Uterus (tissue), 4 donors: ENCODE measurements around the gene CTSO. TPM values are rescaled to one million over a fixed set of nuclear protein-coding genes. Genes with fewer than 3 reads are reported as not detected.

Source experiments
- DNase-seq, 2 donors: peaks; one replicate each; pipeline ENCODE4 v3.0.0-alpha.2; 2019 to 2020
- H3K27ac ChIP-seq, 2 donors: fragments of 200-600 bp; sonication (generic); 1 replicate in 1 of 2; 2 replicates in 1 of 2; pipeline ENCODE4 v1.5.1; 2016 to 2018
- H3K27me3 ChIP-seq, 2 donors: fragments of 200-600 bp; sonication (generic); one replicate each; pipeline ENCODE4 v1.5.1; 2018 to 2019; ENCODE audit warnings: control low read depth in 1 of 2
- H3K36me3 ChIP-seq, 2 donors: fragments of 200-600 bp; sonication (generic); one replicate each; pipeline ENCODE4 v1.5.1; 2019; ENCODE audit warnings: control low read depth in 1 of 2
- H3K4me1 ChIP-seq, 2 donors: fragments of 200-600 bp; sonication (generic); one replicate each; pipeline ENCODE4 v1.5.1; 2018 to 2019; ENCODE audit warnings: control low read depth in 1 of 2
- H3K4me3 ChIP-seq, 2 donors: fragments of 200-600 bp; sonication (generic); 1 replicate in 1 of 2; 2 replicates in 1 of 2; pipeline ENCODE4 v1.5.1; 2018 to 2019; ENCODE audit warnings: mild to moderate bottlenecking in 1 of 2
- H3K9me3 ChIP-seq, 2 donors: fragments of 200-600 bp; sonication (generic); one replicate each; pipeline ENCODE4 v1.5.1; 2019; ENCODE audit warnings: control low read depth in 1 of 2
- POLR2A ChIP-seq, 2 donors: fragments of 450-650 bp; IDR thresholded peaks; one replicate each; pipeline ENCODE4 v1.6.1; 2016; ENCODE audit warnings: antibody characterized with exemption in 2 of 2, mild to moderate bottlenecking in 1 of 2, moderate library complexity in 1 of 2
- intact Hi-C: fragments of 100-400 bp; cut with DNase I; formaldehyde crosslinking; loops from one replicate; pipeline ENCODE4 v1.15.1; 2023; ENCODE audit warnings: low total_unique reads
- total RNA-seq, 4 donors: library from RNA; depleted of rRNA in 3 of 4; stranded (reverse); fragments of >200 nt in 3 of 4; gene quantifications; one replicate each; pipeline versions ENCODE4 v1.1.0 to v1.2.4, GENCODE V29; 2014 to 2023
- TF ChIP-seq, protein P1 (sequence below), 4 experiments: fragments of 200-600 bp in 2 of 4; fragments of 450-650 bp in 2 of 4; sonication (generic) in 2 of 4; IDR thresholded peaks; one replicate each; pipeline ENCODE4 v1.5.1; 2016 to 2019; ENCODE audit warnings: antibody characterized with exemption in 4 of 4, mild to moderate bottlenecking in 2 of 4, moderate library complexity in 1 of 4
- donor health status: DM: yes; HTN: yes; CAD: no.

CTSO gene
- total RNA-seq: 10 to 100 TPM; 22.0 to 77.8 (median 28.6) TPM

- H3K27me3 ChIP-seq: no peaks in the 10 kb centered on the region
- DNase-seq: peak; percentile 72 to 79
- H3K36me3 ChIP-seq: no peaks in the 10 kb centered on the region
- H3K9me3 ChIP-seq: no peaks in the 10 kb centered on the region
- peak; percentile 2 to 60 for TF ChIP-seq POLR2A (IDR thresholded peaks at IDR 0.05)
- TF ChIP-seq, protein P1, sequence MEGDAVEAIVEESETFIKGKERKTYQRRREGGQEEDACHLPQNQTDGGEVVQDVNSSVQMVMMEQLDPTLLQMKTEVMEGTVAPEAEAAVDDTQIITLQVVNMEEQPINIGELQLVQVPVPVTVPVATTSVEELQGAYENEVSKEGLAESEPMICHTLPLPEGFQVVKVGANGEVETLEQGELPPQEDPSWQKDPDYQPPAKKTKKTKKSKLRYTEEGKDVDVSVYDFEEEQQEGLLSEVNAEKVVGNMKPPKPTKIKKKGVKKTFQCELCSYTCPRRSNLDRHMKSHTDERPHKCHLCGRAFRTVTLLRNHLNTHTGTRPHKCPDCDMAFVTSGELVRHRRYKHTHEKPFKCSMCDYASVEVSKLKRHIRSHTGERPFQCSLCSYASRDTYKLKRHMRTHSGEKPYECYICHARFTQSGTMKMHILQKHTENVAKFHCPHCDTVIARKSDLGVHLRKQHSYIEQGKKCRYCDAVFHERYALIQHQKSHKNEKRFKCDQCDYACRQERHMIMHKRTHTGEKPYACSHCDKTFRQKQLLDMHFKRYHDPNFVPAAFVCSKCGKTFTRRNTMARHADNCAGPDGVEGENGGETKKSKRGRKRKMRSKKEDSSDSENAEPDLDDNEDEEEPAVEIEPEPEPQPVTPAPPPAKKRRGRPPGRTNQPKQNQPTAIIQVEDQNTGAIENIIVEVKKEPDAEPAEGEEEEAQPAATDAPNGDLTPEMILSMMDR (IDR thresholded peaks at IDR 0.05): peak; percentile 44 to 65 (median 54)
- H3K4me1 ChIP-seq: no peaks in the 10 kb centered on the region
- H3K27ac ChIP-seq: peak within 1 kb of the TSS; percentile 97 to 99
- H3K4me3 ChIP-seq: peak within 1 kb of the TSS; percentile 62 to 77
- intact Hi-C loops: no loop called here
Measured at GRCh38 chr4:155953151-155954117, at the start of gene CTSO. Gene CTSO, minus strand, starts transcription at chr4:155953866. Its CDS starts 19 bp downstream, at chr4:155953847.

DNA sequence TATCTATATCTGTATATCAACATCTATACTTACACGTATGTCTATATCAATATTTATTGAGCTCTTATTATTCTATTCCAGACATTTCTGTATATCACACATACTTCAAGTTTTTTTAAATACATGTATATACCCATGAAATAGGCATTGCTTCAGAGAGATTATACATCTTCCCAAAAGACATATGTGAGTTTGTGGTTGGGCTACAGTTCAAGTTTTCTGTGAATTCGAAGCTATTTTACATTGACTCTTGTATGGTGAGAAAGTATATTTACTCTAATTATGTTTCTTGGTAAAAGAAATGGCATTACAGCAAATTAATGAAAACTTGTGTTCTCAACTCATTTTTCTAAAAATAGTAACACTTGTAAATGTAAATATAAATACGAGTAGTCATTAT lies 46.8 kb upstream of the CTSO start:
- no peak for DNase-seq
- H3K27me3 ChIP-seq: no peaks in the 10 kb centered on the region
- no peaks in the 10 kb centered on the region for H3K36me3 ChIP-seq
- TF ChIP-seq POLR2A (IDR thresholded peaks at IDR 0.05): no peak
- TF ChIP-seq, protein P1 (IDR thresholded peaks at IDR 0.05): no peak
- H3K27ac ChIP-seq: no peak overlapping the region
- intact Hi-C loops: no loop called here
- H3K4me1 ChIP-seq: no peaks in the 10 kb centered on the region
- no peaks in the 10 kb centered on the region for H3K9me3 ChIP-seq
- H3K4me3 ChIP-seq: no peak overlapping the region

DNA sequence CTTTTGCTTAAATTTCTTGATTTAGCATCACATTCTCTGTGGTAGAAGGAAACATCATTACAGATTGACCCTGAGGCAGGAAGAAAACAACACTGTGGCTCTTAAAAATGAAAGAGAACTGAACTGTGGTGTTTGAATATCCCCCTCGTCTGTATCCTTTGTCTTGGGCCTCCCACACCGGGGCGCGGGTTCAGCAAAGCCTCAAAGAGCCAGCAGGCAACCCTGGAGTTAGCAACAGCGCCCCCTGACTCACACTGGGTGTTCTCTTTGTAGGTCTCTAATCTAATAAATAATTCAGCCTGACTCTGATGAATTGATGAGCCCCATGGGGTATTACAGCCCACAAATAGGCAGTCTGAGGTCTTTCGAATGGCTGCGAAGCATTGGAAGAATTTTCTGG lies 46.1 kb upstream of the CTSO start:
- TF ChIP-seq, protein P1 (IDR thresholded peaks at IDR 0.05): no peak
- TF ChIP-seq POLR2A (IDR thresholded peaks at IDR 0.05): no peak
- intact Hi-C loops: no loop called here
- Histone ChIP-seq H3K27ac (no peak overlapping the region), H3K4me1 (no peaks in the 10 kb centered on the region), H3K27me3 (no peaks in the 10 kb centered on the region), H3K4me3 (no peak overlapping the region), H3K9me3 (no peaks in the 10 kb centered on the region), H3K36me3 (no peaks in the 10 kb centered on the region)
- DNase-seq: no peak

DNA sequence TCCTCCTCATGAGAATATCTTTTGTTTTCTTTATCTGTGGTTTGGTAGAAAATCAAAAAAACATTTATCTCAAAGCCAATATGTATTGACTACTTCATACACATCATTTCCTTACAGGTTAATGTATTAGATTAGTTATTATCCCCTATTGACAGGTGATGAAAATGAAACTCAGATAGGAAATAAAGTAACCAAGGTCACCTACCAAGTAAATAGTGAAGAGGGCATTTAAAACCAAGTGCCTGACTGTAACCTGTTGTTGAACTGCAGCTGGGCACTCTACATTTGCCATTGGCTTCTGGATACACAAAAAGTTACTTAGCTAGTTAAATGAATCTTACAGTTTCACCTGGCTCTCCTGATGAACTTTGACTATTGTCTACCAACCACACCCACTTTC lies 41.4 kb upstream of the CTSO start:
- Histone ChIP-seq H3K27ac (no peak overlapping the region), H3K36me3 (no peaks in the 10 kb centered on the region), H3K4me3 (no peak overlapping the region), H3K9me3 (no peaks in the 10 kb centered on the region), H3K27me3 (no peaks in the 10 kb centered on the region), H3K4me1 (no peaks in the 10 kb centered on the region)
- TF ChIP-seq, protein P1 (IDR thresholded peaks at IDR 0.05): no peak
- TF ChIP-seq POLR2A (IDR thresholded peaks at IDR 0.05): no peak
- no peak for DNase-seq
- intact Hi-C loops: no loop called here

- Histone ChIP-seq H3K4me3 (no peak overlapping the region), H3K9me3 (no peaks in the 10 kb centered on the region), H3K27me3 (no peaks in the 10 kb centered on the region), H3K4me1 (no peaks in the 10 kb centered on the region), H3K27ac (no peak overlapping the region), H3K36me3 (no peaks in the 10 kb centered on the region)
- TF ChIP-seq, protein P1 (IDR thresholded peaks at IDR 0.05): no peak
- no peak for TF ChIP-seq POLR2A (IDR thresholded peaks at IDR 0.05)
- DNase-seq: no peak
- intact Hi-C loops: no loop called here
Measured at GRCh38 chr4:155984106-155984797, 30.6 kb upstream of the CTSO start.
